HG03159 (cell line): Measurements from ENCODE around the gene OLIG3.

Experiments
- ATAC-seq: cut with Tn5 transposase; IDR thresholded peaks from one replicate; pipeline ENCODE4 v1.9.1; 2021; ENCODE audit warnings: mild to moderate bottlenecking, moderate library complexity; ENCODE audit not compliant: unreplicated experiment

Gene OLIG3

DNA sequence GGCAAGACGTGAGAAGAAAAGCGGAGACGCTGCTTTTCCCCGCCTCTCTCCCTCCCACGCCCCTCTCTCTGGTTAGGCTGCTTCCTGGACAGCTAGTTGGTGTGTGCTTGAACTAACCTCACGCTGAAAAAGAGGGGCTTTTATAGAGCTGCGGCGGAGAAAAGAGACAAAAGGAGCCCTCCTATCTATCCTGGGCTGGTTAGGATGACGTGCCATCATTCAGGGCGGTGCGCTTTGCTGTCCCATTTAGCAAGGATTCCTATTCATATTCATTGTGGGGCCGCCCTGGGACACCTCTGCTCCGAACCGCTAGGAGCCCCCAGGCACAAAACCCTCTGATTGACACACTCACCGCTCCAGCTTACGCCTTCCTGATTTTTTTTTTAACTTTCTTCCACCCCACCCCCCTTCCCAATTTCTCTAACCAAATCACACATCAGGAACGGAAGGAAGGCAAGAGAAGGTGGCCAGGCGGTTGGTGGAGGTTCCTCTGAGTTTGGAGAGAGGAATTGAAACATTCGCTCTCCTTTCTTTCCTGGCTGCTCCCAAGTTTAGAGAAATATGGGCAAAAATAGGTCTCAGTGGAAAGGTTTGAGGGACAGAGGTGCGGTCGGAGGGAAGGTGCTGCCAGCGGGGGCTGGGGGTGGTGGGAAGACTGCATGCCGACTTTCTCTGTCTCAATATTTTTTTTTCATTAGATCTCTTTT is at the start of gene OLIG3:
OLIG3 (minus strand) TSS at position 114 of the 707 bp plus-strand sequence. CDS start 224 bp downstream, outside the sequence.
- no peak for ATAC-seq

DNA sequence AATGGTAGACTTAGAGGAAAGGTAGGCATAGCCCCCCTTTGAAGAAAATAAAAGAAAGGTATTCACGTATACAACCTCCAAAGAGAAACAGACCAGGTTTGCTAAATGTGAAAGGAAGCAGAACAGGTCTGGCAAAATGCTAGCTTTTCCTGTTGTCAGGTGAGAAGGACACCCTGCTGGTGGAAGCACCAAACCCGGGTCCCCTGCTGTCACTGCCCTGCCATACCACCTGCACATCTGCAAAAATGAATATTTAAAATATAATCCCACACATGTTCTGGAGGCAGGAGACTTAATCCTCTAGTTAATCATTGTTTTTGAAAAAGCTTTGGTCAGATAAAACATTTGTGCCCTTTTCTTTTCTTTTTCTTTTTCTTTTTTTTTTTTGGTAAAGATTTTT is 48.9 kb upstream of the OLIG3 start:
- no peak for ATAC-seq

DNA sequence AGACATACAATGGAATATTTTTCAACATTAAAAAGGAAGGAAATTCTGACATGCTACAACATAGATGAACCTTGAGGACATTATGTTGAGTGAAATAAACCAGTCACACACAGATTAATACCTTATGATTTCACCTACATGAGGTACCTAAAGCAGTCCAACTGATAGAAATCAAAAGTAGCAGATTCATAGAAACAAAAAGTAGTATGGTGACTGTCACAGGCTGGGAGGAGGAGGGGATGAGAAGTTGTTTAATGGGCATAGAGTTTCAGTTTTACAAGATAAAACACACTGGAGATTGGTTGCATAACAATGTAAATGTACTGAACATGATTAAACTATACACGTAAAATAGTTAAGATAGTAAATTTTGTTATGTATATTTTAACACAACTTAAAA is 48.5 kb upstream of the OLIG3 start:
- no peak for ATAC-seq

DNA sequence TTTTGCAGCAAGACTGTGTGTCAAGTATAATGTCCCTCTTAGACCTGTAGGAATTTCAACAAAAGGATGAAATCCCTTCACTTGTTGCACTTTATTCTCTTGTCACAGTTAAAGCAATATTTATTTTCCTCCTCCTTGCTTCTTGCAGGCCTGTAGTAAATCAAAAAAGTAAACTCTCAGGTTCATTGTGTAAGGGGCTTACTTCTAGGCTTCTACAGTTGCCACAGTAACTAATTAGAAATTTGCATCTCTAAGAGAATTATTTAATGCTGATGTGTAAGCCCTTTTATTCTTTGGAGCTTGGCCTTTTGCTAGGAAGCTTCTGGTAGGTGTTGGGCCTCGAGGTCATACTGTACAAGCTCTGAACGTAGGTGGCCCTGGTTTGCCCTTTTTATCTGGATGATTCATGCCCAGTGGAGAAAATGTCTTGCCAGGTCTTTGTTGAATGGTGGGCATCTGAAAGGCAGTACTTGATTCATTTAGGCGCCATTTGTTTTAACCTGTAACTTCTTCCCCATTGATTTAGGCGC is 47.4 kb upstream of the OLIG3 start:
- no peak for ATAC-seq

DNA sequence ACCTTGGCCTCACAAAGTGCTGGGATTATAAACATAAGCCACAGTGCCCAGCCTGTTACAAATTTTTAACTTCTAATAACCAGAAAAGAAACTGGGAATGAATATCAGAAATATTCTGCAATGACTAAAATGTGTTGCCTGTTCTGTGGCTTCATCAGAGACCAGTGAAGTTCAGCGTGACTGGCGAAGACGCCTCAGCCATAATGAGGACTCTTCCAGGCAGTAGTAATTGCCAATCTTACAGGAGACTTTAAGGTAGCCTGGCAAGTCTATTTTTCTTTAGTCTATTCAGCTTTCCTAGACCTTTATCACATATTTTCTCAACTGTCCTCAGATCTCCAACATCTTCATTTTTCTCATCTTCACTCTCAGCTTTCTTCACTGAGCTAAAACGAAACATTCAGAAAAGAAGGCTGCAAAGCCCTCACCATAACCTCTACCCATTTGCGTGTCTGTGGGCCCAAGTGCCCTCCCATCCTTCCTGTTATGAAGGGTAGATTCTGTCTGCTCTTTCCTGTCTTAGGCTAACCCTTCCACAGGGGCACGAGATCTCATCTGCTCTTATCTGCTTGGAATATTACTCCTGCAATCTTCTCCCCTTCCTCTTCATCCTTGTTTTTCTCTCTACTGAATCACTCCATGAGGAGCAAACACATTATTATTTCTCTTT is 42.0 kb upstream of the OLIG3 start:
- no peak for ATAC-seq

DNA sequence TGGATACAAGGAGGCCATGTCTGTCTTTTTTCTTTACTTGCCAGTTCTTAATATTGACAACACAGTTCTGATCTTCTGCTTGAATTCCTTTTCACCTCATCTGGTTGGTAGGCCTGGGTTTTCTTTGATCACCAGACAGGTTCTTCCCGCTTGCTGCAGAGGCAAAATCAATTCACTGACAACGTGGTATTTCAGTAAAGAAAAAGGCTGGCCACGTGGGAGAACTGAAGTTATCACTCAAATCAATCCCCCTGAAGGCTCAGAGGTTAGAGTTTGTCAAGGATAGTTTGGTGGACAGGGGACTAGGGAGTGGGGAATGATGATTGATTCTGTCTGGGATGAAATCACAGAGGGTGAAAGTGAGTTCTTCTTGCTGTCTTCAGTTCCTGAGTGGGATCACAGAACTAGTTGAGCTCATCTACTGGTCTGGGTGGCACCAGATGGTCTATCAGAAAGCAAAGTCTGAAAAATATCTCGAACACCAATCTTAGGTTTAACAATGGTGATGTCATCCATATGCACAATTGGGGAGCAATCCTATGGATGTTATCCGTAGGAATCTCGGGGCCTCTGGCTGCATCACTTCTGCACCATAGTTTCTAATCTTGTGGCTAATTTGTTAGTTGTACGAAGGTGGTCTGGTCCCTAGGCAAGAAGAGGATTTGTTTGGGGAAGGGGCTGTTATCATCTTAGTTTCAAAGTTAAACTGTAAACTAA is 37.3 kb upstream of the OLIG3 start:
- no peak for ATAC-seq

DNA sequence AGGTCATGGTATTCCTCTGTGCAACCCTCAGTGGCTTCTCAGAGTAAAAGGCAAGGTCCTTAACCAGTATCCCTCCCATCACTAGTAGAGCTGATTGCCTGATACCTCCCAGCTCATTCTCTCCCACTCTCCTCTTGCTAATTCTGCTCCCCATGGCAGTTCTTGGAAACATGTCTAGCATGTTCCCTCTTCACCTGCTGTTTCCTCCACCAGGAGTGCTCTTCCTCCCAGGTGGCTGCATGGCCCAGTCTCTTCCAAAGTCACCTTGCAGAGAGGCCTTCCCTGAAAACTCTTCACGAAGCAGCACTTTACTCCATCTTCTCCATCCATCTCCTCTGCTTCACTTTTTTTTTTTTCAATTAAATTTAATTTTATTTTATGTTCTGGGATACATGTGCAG is 36.2 kb upstream of the OLIG3 start:
- no peak for ATAC-seq

DNA sequence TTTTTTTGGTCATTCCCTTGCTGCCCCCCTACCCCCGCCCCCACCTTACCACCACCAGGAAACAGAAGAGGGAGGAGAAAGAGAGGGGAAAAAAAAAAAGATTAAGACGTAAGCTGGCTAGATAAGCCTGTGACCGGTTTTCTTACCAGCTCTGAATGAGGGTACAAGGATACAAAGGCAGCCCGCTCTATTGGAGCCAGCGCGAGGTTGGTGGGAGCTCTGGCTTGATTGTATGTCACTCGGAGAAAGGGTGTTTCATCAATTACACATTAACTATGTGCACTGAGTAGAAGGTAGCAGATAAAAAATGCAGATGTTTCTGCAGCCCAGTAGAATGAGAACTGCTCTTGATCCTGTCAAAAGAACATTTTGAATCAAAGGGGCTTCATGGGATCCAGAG is 28.6 kb upstream of the OLIG3 start:
- no peak for ATAC-seq

DNA sequence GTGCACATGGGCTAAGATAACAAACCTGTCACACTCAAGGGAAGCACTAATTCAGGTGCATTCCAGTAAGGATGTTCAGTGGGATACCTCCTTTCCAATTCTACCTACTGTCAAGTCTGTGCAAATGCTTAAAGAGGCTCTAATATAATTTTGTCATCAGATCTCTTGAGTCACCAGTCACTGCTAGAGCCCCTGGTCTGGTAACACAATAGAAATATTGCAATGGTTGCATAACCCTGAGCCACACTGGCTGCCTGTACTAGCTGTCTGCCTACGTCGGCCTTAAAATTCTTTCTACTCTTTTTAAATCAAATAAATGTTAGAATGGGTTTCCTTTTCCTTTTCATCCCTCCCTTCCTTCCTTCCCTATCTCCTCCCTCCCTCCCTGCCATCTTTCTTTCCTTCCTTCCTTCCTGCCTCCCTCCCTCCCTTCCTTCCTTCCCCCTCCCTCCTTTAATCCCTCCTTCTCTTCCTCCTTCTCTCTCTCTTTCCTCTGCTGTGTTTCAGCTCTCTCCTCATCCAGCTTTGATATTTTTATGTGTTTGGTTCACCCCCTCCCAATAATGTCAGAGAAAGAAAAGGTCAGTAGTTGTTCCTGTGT is 28.1 kb upstream of the OLIG3 start:
- ATAC-seq, result no peak

DNA sequence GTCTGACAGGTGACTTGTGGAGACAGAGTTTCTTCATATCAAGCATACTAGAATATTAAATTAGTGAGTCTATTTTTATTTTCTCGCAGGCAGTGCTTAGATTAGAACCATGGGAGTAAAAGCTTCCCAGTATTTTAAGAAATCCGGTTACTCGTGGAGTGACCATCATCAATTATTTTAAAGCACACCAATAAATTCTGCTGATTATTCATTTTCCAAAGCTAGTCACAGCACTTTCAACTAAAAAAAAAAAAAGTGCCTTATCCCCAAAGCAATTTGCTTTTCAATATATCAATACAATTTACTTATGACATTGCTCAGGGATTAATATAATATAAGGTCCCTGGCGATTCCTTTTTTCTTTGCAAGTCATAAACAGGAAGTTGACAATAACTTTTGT is 26.3 kb upstream of the OLIG3 start:
- no peak for ATAC-seq

DNA sequence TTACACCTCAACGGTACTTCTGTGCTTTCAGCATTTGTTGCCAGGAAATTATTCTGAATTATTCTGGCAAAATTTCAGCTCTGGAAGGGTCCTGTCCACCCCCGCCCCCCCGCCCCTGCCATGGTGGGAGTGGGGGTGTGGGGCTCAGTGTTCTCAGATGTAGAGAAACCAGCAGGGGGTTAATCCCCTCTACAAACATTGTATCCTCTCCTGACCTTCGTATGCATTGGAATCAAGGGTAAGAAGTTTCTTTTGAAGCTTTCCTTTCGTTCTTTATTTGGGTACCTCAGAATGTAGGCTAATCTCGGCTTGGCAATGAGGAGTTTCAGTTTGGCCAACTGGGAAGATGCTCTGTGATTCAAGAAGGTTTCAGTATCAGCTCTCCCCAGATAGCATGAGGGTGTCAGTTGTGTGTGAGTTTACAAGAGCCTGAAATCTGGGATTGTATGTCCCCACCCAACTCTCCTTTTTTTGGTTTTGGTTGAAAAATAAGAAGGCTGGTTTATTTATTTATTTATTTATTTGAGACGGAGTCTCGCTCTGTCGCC is 25.5 kb upstream of the OLIG3 start:
- ATAC-seq, result no peak

DNA sequence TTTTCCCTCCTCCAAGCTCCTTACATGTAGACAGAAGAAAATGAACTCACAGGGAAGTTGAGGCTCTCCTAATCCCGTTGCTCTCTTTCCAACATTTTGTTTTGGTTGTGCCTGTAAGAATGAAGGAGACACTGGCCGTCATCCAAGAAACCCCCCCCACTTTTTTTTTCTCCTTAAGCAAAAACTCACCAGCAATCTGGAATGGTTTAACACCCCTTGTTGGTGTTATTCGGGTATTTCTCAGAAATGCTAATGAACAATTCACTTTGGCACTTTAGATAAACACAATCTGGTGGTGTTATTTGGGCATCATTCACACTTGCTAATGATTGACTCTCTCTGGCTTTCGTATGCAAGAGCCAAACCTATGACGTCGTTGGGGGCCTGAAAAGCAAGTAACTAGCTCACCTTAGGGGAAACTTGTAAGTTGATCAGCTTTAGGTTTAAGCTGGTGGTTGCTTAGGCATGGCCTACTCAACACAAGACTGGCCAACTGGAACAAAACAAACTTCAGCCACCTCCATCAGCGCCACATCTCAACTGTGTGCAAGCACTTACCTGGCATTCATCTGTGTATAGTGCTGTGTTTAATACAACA is 24.3 kb upstream of the OLIG3 start:
- no peak for ATAC-seq

DNA sequence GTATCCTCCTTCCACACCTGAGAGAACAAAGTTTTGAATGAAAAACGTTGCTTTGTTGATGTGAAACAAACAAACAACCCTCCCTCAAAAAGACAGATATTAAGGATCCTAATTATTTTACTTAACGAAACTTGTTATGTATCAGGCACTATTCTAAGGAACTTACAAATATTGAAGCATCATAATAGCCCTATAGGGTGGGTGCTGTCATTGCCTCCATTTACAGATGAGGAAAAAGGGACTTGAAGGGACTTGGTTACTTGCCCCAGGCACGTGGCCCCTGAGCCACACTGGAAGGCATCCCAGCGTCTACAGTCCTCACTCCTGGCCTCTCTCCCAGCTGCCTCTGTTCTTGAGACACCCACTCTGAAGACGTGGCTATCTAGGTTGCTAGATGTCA is 20.2 kb upstream of the OLIG3 start:
- no peak for ATAC-seq

DNA sequence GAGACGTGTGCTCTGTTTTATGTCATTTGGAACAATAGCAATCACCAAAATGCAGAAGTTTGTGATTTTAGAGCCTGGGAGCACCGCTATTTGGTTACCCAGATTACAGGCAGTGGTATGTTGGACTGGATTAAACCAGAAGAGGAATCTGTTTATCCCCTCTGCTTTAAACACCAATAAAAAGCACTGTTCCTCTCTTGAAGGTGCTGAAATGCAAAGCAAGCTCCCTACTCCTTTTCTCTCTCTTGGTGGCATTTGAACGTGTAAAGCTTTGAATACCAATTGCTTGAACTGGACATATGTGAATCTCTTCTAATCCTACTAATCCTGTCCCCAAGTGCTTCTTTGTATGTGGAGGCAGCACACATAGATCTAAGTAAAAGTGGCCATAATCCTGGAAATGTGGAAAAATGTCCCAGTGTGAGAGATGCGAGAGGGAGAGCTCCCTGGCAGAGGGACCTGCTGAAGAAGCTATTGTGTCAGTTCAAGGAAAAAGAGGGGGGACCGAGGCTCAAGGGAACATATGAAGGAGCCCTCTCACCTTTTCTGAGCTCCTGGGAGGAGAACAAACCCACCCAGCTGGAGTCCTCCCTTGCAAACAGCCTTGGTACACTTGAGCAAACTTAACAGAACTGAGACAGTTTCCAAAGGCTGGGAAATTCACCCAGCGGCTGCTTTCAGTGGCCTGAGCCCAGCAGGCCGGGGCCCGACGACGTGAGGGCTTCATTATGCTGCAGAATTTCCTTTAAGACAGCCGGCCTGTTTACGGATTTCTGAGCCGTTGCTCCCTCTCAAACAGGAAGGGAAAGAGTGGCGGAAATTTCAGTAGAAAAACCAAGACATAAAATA is 18.8 kb upstream of the OLIG3 start:
- ATAC-seq, result no peak

DNA sequence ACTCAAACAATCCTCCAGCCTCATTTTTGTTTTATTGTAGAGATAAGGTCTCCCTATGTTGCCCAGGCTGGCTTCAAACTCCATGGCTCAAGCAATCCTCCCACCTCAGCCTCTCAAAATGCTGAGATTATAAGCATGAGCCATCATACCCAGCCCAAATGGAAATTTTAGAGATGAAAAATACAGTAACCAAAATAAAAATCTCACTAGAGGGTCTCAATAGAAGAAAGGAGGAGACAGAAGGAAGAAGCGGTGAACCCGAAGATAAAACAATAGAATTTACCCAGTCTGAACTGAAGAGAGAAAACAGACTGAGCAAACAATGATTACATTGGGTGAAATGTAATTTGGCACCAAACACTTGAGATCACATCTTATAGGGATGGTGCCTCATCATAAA is 16.7 kb upstream of the OLIG3 start:
- no peak for ATAC-seq

DNA sequence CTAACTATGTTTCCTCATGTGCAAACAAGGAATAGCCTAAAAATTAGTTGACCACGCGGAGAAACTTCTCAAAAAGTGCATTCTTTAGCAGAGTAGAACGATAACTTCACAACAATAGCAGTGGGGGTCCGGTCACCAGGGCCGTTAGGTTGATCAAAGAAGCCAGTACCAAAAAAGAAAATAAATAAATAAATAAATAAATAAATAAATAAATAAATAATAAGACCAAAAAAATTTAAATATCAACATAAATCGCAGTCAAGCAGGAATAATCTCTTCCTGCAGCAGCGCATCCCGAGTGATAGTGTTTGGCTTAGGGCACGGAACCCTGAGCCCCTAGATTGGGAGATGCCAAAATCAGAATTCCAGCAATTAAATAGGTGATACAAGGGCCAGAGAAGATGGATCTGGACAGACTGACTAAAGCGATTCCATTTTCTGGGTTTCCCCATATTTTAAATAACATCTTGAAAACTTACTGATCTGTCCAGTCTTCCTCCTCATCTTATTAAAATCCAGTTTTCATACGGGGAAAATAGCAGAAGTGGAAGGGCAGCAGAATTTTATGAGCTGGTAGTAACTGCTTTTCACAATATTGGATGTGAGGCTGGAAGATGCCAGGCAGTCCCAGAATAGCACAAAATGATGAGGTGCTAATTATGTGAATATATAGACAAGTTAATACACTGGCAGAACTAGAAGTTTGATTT is 4.4 kb upstream of the OLIG3 start:
- no peak for ATAC-seq

DNA sequence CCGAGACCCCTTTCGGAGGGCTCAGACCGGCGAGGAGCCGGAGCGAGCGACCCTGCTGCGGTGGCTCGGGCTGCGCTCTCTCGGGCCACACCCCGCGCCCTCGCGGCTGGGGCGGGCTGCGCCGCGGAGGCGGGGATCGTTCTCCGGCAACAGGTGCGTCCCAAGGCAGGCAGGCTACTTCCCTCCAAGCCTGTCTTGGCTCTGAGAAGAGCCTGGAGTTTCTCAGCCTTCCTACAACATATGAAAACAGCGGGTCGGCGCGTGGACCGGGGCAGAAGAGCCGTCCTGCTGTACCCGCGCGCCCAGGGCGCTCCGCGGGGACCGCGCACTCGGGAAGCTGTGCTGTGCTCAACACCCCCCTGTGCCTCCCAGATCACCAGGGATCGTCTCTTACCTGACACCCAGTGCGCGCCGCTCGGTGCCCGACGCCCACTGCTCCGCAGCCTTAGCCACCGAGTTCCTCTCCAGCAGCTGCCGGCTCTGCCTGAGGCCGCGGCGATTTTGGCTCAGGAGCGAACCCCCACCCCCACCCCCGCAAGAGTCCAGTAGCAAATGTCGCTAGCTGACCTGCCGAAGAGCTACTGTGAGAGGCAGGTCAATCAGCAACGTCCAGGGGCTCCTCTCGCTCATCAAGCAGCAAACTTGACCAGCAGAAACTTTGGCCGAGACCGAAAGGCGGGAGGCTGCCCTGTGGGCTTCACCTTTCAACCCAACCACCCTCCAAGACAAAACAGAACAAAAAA is 3.7 kb upstream of the OLIG3 start:
- no peak for ATAC-seq

DNA sequence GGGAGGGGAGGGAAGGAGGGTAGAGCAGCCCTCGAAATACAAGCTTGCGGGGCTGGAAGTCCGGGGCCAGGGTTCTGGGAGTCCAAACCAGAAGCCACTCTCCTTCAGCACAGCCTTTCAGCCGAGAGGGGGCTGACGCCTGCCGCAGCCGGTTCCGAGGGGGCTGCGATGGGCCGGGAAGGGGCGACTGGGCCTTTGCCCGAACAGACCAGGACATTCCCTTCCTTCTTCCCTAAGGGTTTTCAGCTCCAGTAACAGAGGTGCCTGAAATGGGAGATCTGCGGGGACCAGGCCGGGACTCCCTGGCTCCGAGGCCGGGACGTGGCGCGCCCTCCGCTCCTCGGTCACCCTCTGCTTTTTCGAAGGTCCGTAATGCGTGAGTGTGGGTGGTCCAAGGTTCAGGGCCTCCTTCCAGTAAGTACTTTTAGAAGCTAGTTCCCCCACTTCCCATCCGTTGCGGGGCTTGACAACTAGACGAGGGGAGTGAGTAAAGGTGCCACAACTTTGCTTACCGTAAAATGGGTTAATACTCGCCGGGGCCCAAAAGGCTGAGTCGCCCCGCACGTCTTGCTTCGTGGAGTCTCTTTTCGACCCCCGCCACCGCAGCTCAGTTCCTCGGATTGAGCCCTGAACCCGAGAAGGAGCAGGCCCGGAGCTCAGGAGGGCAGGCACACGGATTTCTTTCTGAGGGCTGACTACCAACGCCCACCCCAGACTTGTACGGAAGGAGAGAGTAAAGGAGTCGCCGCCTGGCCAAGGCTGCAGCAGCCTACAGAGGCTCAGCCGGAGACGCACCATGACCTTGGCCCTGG is 2.9 kb upstream of the OLIG3 start:
- no peak for ATAC-seq
